Measurements from ENCODE around the gene MRTFB.

The MRTFB gene

GRCh38 chr16:14242769-14243168 is 171.7 kb downstream of the MRTFB start:
- no peaks in the 10 kb centered on the region for H3K27me3 Mint-ChIP-seq (ENCODE audit: low read depth)
- H3K36me3 Mint-ChIP-seq (ENCODE audit: low read depth), result peaks cover 3% of the 10 kb centered on the region
- H3K4me1 Mint-ChIP-seq (ENCODE audit: low read depth), result peaks cover 2% of the 10 kb centered on the region
- DNase-seq (ENCODE audit: low spot score), result no peak
- no peak overlapping the region for H3K27ac Mint-ChIP-seq
- no peaks in the 10 kb centered on the region for H3K9me3 Mint-ChIP-seq
- H3K4me3 Mint-ChIP-seq, result no peak overlapping the region

GRCh38 chr16:14244196-14245010 is 173.3 kb downstream of the MRTFB start:
- H3K27ac Mint-ChIP-seq, result no peak overlapping the region
- DNase-seq (ENCODE audit: low spot score), result no peak
- H3K4me1 Mint-ChIP-seq (ENCODE audit: low read depth), result peaks cover 2% of the 10 kb centered on the region
- H3K9me3 Mint-ChIP-seq, result no peaks in the 10 kb centered on the region
- no peaks in the 10 kb centered on the region for H3K27me3 Mint-ChIP-seq (ENCODE audit: low read depth)
- H3K36me3 Mint-ChIP-seq (ENCODE audit: low read depth), result peaks cover 4% of the 10 kb centered on the region
- no peak overlapping the region for H3K4me3 Mint-ChIP-seq

- no peak for DNase-seq (ENCODE audit: low spot score)
- no peaks in the 10 kb centered on the region for H3K27me3 Mint-ChIP-seq (ENCODE audit: low read depth)
- H3K4me1 Mint-ChIP-seq (ENCODE audit: low read depth), result peaks cover 2% of the 10 kb centered on the region
- peaks cover 9% of the 10 kb centered on the region for H3K36me3 Mint-ChIP-seq (ENCODE audit: low read depth)
- H3K27ac Mint-ChIP-seq, result no peak overlapping the region
- no peak overlapping the region for H3K4me3 Mint-ChIP-seq
- H3K9me3 Mint-ChIP-seq, result no peaks in the 10 kb centered on the region
Observed at GRCh38 chr16:14248791-14249190, 177.7 kb downstream of the MRTFB start.

- no peak overlapping the region for H3K4me3 Mint-ChIP-seq
- no peak overlapping the region for H3K27ac Mint-ChIP-seq
- no peaks in the 10 kb centered on the region for H3K9me3 Mint-ChIP-seq
- H3K27me3 Mint-ChIP-seq (ENCODE audit: low read depth), result no peaks in the 10 kb centered on the region
- peaks cover 2% of the 10 kb centered on the region for H3K4me1 Mint-ChIP-seq (ENCODE audit: low read depth)
- peak; percentile 12 for DNase-seq (ENCODE audit: low spot score)
- H3K36me3 Mint-ChIP-seq (ENCODE audit: low read depth), result peaks cover 9% of the 10 kb centered on the region
Observed at GRCh38 chr16:14249291-14250032, 178.3 kb downstream of the MRTFB start.

GRCh38 chr16:14251419-14251818 is 180.3 kb downstream of the MRTFB start:
- Mint-ChIP-seq H3K27ac (no peak overlapping the region), H3K4me3 (no peak overlapping the region), H3K27me3 (ENCODE audit: low read depth) (no peaks in the 10 kb centered on the region), H3K4me1 (ENCODE audit: low read depth) (no peaks in the 10 kb centered on the region), H3K9me3 (no peaks in the 10 kb centered on the region), H3K36me3 (ENCODE audit: low read depth) (peaks cover 9% of the 10 kb centered on the region)
- DNase-seq (ENCODE audit: low spot score), result no peak

- peaks cover 5% of the 10 kb centered on the region for H3K36me3 Mint-ChIP-seq (ENCODE audit: low read depth)
- no peak overlapping the region for H3K4me3 Mint-ChIP-seq
- no peaks in the 10 kb centered on the region for H3K27me3 Mint-ChIP-seq (ENCODE audit: low read depth)
- H3K4me1 Mint-ChIP-seq (ENCODE audit: low read depth), result no peaks in the 10 kb centered on the region
- H3K27ac Mint-ChIP-seq, result no peak overlapping the region
- no peaks in the 10 kb centered on the region for H3K9me3 Mint-ChIP-seq
- DNase-seq (ENCODE audit: low spot score), result no peak
Observed at GRCh38 chr16:14252860-14253259, 181.7 kb downstream of the MRTFB start.

- H3K27me3 Mint-ChIP-seq (ENCODE audit: low read depth), result no peaks in the 10 kb centered on the region
- no peak for DNase-seq (ENCODE audit: low spot score)
- H3K4me1 Mint-ChIP-seq (ENCODE audit: low read depth), result no peaks in the 10 kb centered on the region
- no peak overlapping the region for H3K4me3 Mint-ChIP-seq
- no peaks in the 10 kb centered on the region for H3K9me3 Mint-ChIP-seq
- H3K36me3 Mint-ChIP-seq (ENCODE audit: low read depth), result peaks cover 10% of the 10 kb centered on the region
- H3K27ac Mint-ChIP-seq, result no peak overlapping the region
Observed at GRCh38 chr16:14263011-14263410, 191.9 kb downstream of the MRTFB start.

- H3K9me3 Mint-ChIP-seq, result no peaks in the 10 kb centered on the region
- no peak overlapping the region for H3K27ac Mint-ChIP-seq
- no peaks in the 10 kb centered on the region for H3K4me1 Mint-ChIP-seq (ENCODE audit: low read depth)
- H3K36me3 Mint-ChIP-seq (ENCODE audit: low read depth), result peaks cover 10% of the 10 kb centered on the region
- no peak overlapping the region for H3K4me3 Mint-ChIP-seq
- H3K27me3 Mint-ChIP-seq (ENCODE audit: low read depth), result no peaks in the 10 kb centered on the region
- DNase-seq (ENCODE audit: low spot score), result no peak
Observed at GRCh38 chr16:14263769-14264168, 192.7 kb downstream of the MRTFB start.

- no peak overlapping the region for H3K4me3 Mint-ChIP-seq
- no peaks in the 10 kb centered on the region for H3K4me1 Mint-ChIP-seq (ENCODE audit: low read depth)
- no peaks in the 10 kb centered on the region for H3K27me3 Mint-ChIP-seq (ENCODE audit: low read depth)
- no peak for DNase-seq (ENCODE audit: low spot score)
- H3K27ac Mint-ChIP-seq, result no peak overlapping the region
- peaks cover 10% of the 10 kb centered on the region for H3K36me3 Mint-ChIP-seq (ENCODE audit: low read depth)
- peaks cover 3% of the 10 kb centered on the region for H3K9me3 Mint-ChIP-seq
Observed at GRCh38 chr16:14264327-14264943, 193.3 kb downstream of the MRTFB start.

GRCh38 chr16:14268073-14268472 is 197.0 kb downstream of the MRTFB start:
- Mint-ChIP-seq H3K4me3 (no peak overlapping the region), H3K4me1 (ENCODE audit: low read depth) (no peaks in the 10 kb centered on the region), H3K27ac (no peak overlapping the region), H3K36me3 (ENCODE audit: low read depth) (no peaks in the 10 kb centered on the region), H3K9me3 (peaks cover 17% of the 10 kb centered on the region), H3K27me3 (ENCODE audit: low read depth) (no peaks in the 10 kb centered on the region)
- no peak for DNase-seq (ENCODE audit: low spot score)

GRCh38 chr16:14275934-14276333 is 204.8 kb downstream of the MRTFB start:
- H3K9me3 Mint-ChIP-seq, result peaks cover 9% of the 10 kb centered on the region

GRCh38 chr16:14278749-14279148 is 207.6 kb downstream of the MRTFB start:
- Mint-ChIP-seq H3K4me1 (ENCODE audit: low read depth) (no peaks in the 10 kb centered on the region), H3K36me3 (ENCODE audit: low read depth) (no peaks in the 10 kb centered on the region), H3K27ac (no peak overlapping the region), H3K9me3 (peaks cover 4% of the 10 kb centered on the region), H3K4me3 (no peak overlapping the region), H3K27me3 (ENCODE audit: low read depth) (peaks cover 20% of the 10 kb centered on the region)
- no peak for DNase-seq (ENCODE audit: low spot score)

More at GRCh38 chr16:14275934-14276333, 204.8 kb downstream of the MRTFB start:
- Mint-ChIP-seq H3K27ac (no peak overlapping the region), H3K4me3 (no peak overlapping the region), H3K27me3 (ENCODE audit: low read depth) (peaks cover 18% of the 10 kb centered on the region), H3K4me1 (ENCODE audit: low read depth) (no peaks in the 10 kb centered on the region), H3K36me3 (ENCODE audit: low read depth) (no peaks in the 10 kb centered on the region)
- DNase-seq (ENCODE audit: low spot score), result no peak

GRCh38 chr16:14280541-14280940 is 209.4 kb downstream of the MRTFB start:
- Mint-ChIP-seq H3K4me1 (ENCODE audit: low read depth) (peaks cover 3% of the 10 kb centered on the region), H3K4me3 (no peak overlapping the region), H3K27ac (no peak overlapping the region), H3K9me3 (peaks cover 4% of the 10 kb centered on the region), H3K36me3 (ENCODE audit: low read depth) (no peaks in the 10 kb centered on the region), H3K27me3 (ENCODE audit: low read depth) (peaks cover 16% of the 10 kb centered on the region)
- DNase-seq (ENCODE audit: low spot score), result no peak

- no peaks in the 10 kb centered on the region for H3K9me3 Mint-ChIP-seq
- H3K27ac Mint-ChIP-seq, result no peak overlapping the region
Observed at GRCh38 chr16:14283786-14284185, 212.7 kb downstream of the MRTFB start.

More at GRCh38 chr16:14283786-14284185, 212.7 kb downstream of the MRTFB start:
- Mint-ChIP-seq H3K27me3 (ENCODE audit: low read depth) (peaks cover 10% of the 10 kb centered on the region), H3K36me3 (ENCODE audit: low read depth) (no peaks in the 10 kb centered on the region), H3K4me1 (ENCODE audit: low read depth) (peaks cover 9% of the 10 kb centered on the region), H3K4me3 (no peak overlapping the region)
- no peak for DNase-seq (ENCODE audit: low spot score)

Data from T-helper 2 cell treated with Interferon-gamma antibody and Interleukin-4, amounts not matched to agents 5 μg/mL and 100 μg/mL, for 36 hours (primary cell).